OCI-LY1 (cell line): Measurements from ENCODE around the gene SMIM13.

Source experiments
- CTCF ChIP-seq: fragments of 200-600 bp; sonication (generic), shearing (Covaris generic); IDR thresholded peaks from 2 replicates; pipeline ENCODE4 v1.5.1; 2017; ENCODE audit warnings: mild to moderate bottlenecking, antibody characterized with exemption, low read length, moderate library complexity, mixed read lengths
- EZH2 ChIP-seq: fragments of 200-600 bp; sonication (generic), shearing (Covaris generic); IDR thresholded peaks from 2 replicates; pipeline ENCODE4 v1.8.0; 2017; ENCODE audit warnings: borderline replicate concordance, mixed run types, mild to moderate bottlenecking, antibody characterized with exemption, low read length, moderate library complexity, mixed read lengths

- TF ChIP-seq CTCF (no peak), EZH2 (no peak)
Measured at GRCh38 chr6:11093376-11093625, 333 bp upstream of the SMIM13 start.
